ENCODE measurements around the gene SPRR2B. TPM values are rescaled to one million over a fixed set of nuclear protein-coding genes. Genes with fewer than 3 reads are reported as not detected.
"Not testable (repeated sequence)": the region's sequence is repeated elsewhere in the genome, so short reads cannot be mapped to it uniquely, and the experiment has no call there.

The SPRR2B gene
- total RNA-seq, 1 experiment from 2014 or later = not detected

GRCh38 chr1:153025797-153026196 lies 45.6 kb downstream of the SPRR2B start:
- DNase-seq (ENCODE audit: low spot score) = no peak
- ChIA-PET POLR2A (ENCODE audit: low non-redundant PET) (no interaction called here), CTCF (no interaction called here)
- TF ChIP-seq CTCF (conservative IDR thresholded peaks at IDR 0.05; ENCODE audit: low read depth, low read length) (no peak), EZH2 (IDR thresholded peaks at IDR 0.05; ENCODE audit: borderline replicate concordance, low read depth, low read length, poor library complexity, severe bottlenecking) (no peak)
- Histone ChIP-seq H3K27me3 (replicated peaks; ENCODE audit: insufficient read depth, low read depth, low read length, poor library complexity) (peaks cover 1% of the 10 kb centered on the region), H3K36me3 (ENCODE audit: insufficient read depth, low read length, poor library complexity, severe bottlenecking) (no peaks in the 10 kb centered on the region), H3K27ac (ENCODE audit: low read depth, low read length, poor library complexity, severe bottlenecking) (no peak overlapping the region), H3K9me3 (ENCODE audit: low read depth, low read length, poor library complexity, severe bottlenecking) (no peaks in the 10 kb centered on the region), H3K4me3 (ENCODE audit: low read depth, low read length, poor library complexity, severe bottlenecking) (no peak overlapping the region), H3K4me1 (ENCODE audit: insufficient read depth, low read length, poor library complexity, severe bottlenecking) (no peaks in the 10 kb centered on the region)
- intact Hi-C loops (cut with micrococcal nuclease; ENCODE audit: unreplicated experiment) = no loop called here
- BruUV-seq (replicated peaks) = no TSS peak

GRCh38 chr1:153024413-153024812 lies 47.0 kb downstream of the SPRR2B start:
- Histone ChIP-seq H3K27me3 (replicated peaks; ENCODE audit: insufficient read depth, low read depth, low read length, poor library complexity) (peaks cover 5% of the 10 kb centered on the region), H3K4me1 (ENCODE audit: insufficient read depth, low read length, poor library complexity, severe bottlenecking) (no peaks in the 10 kb centered on the region), H3K9me3 (ENCODE audit: low read depth, low read length, poor library complexity, severe bottlenecking) (no peaks in the 10 kb centered on the region), H3K36me3 (ENCODE audit: insufficient read depth, low read length, poor library complexity, severe bottlenecking) (no peaks in the 10 kb centered on the region), H3K27ac (ENCODE audit: low read depth, low read length, poor library complexity, severe bottlenecking) (no peak overlapping the region), H3K4me3 (ENCODE audit: low read depth, low read length, poor library complexity, severe bottlenecking) (no peak overlapping the region)
- DNase-seq (ENCODE audit: low spot score) = no peak
- POLR2A ChIA-PET (ENCODE audit: low non-redundant PET) = no interaction called here
- no peak for TF ChIP-seq EZH2 (IDR thresholded peaks at IDR 0.05; ENCODE audit: borderline replicate concordance, low read depth, low read length, poor library complexity, severe bottlenecking)
- TF ChIP-seq CTCF (conservative IDR thresholded peaks at IDR 0.05; ENCODE audit: low read depth, low read length) = no peak
- no TSS peak for BruUV-seq (replicated peaks)
- intact Hi-C loops (cut with micrococcal nuclease; ENCODE audit: unreplicated experiment) = no loop called here
- CTCF ChIA-PET = no interaction called here

- BruUV-seq (replicated peaks) = no TSS peak
Observed at GRCh38 chr1:153023109-153023508, 48.3 kb downstream of the SPRR2B start.

GRCh38 chr1:153022340-153022739 lies 49.1 kb downstream of the SPRR2B start:
- H3K9me3 ChIP-seq (ENCODE audit: low read depth, low read length, poor library complexity, severe bottlenecking); H3K36me3 ChIP-seq (ENCODE audit: insufficient read depth, low read length, poor library complexity, severe bottlenecking); H3K4me1 ChIP-seq (ENCODE audit: insufficient read depth, low read length, poor library complexity, severe bottlenecking); DNase-seq (ENCODE audit: low spot score); POLR2A ChIA-PET (ENCODE audit: low non-redundant PET); intact Hi-C loops (cut with micrococcal nuclease; ENCODE audit: unreplicated experiment); H3K27ac ChIP-seq (ENCODE audit: low read depth, low read length, poor library complexity, severe bottlenecking); H3K4me3 ChIP-seq (ENCODE audit: low read depth, low read length, poor library complexity, severe bottlenecking); H3K27me3 ChIP-seq (replicated peaks; ENCODE audit: insufficient read depth, low read depth, low read length, poor library complexity); CTCF ChIA-PET; BruUV-seq (replicated peaks): not testable (repeated sequence)

More at GRCh38 chr1:153023109-153023508, 48.3 kb downstream of the SPRR2B start:
- CTCF ChIA-PET = no interaction called here
- Histone ChIP-seq H3K4me3 (ENCODE audit: low read depth, low read length, poor library complexity, severe bottlenecking) (no peak overlapping the region), H3K27me3 (replicated peaks; ENCODE audit: insufficient read depth, low read depth, low read length, poor library complexity) (peaks cover 5% of the 10 kb centered on the region), H3K27ac (ENCODE audit: low read depth, low read length, poor library complexity, severe bottlenecking) (no peak overlapping the region), H3K9me3 (ENCODE audit: low read depth, low read length, poor library complexity, severe bottlenecking) (no peaks in the 10 kb centered on the region), H3K4me1 (ENCODE audit: insufficient read depth, low read length, poor library complexity, severe bottlenecking) (no peaks in the 10 kb centered on the region), H3K36me3 (ENCODE audit: insufficient read depth, low read length, poor library complexity, severe bottlenecking) (no peaks in the 10 kb centered on the region)
- intact Hi-C loops (cut with micrococcal nuclease; ENCODE audit: unreplicated experiment) = no loop called here
- TF ChIP-seq EZH2 (IDR thresholded peaks at IDR 0.05; ENCODE audit: borderline replicate concordance, low read depth, low read length, poor library complexity, severe bottlenecking) = no peak
- no peak for TF ChIP-seq CTCF (conservative IDR thresholded peaks at IDR 0.05; ENCODE audit: low read depth, low read length)
- POLR2A ChIA-PET (ENCODE audit: low non-redundant PET) = no interaction called here
- DNase-seq (ENCODE audit: low spot score) = no peak

GRCh38 chr1:153021829-153022228 lies 49.6 kb downstream of the SPRR2B start:
- H3K27me3 ChIP-seq (replicated peaks; ENCODE audit: insufficient read depth, low read depth, low read length, poor library complexity); POLR2A ChIA-PET (ENCODE audit: low non-redundant PET); DNase-seq (ENCODE audit: low spot score); H3K36me3 ChIP-seq (ENCODE audit: insufficient read depth, low read length, poor library complexity, severe bottlenecking); H3K27ac ChIP-seq (ENCODE audit: low read depth, low read length, poor library complexity, severe bottlenecking); CTCF ChIA-PET; BruUV-seq (replicated peaks); intact Hi-C loops (cut with micrococcal nuclease; ENCODE audit: unreplicated experiment); H3K4me3 ChIP-seq (ENCODE audit: low read depth, low read length, poor library complexity, severe bottlenecking); H3K4me1 ChIP-seq (ENCODE audit: insufficient read depth, low read length, poor library complexity, severe bottlenecking); H3K9me3 ChIP-seq (ENCODE audit: low read depth, low read length, poor library complexity, severe bottlenecking): not testable (repeated sequence)

All from A673 (cell line).